ENCODE measurements around the gene F7. TPM values are rescaled to one million over a fixed set of nuclear protein-coding genes. Genes with fewer than 3 reads are reported as not detected.

The F7 gene
- polyA plus RNA-seq, 2 of the 4 experiments (the other 2 are of a cell fraction) = 0.26 to 0.65 TPM

DNA sequence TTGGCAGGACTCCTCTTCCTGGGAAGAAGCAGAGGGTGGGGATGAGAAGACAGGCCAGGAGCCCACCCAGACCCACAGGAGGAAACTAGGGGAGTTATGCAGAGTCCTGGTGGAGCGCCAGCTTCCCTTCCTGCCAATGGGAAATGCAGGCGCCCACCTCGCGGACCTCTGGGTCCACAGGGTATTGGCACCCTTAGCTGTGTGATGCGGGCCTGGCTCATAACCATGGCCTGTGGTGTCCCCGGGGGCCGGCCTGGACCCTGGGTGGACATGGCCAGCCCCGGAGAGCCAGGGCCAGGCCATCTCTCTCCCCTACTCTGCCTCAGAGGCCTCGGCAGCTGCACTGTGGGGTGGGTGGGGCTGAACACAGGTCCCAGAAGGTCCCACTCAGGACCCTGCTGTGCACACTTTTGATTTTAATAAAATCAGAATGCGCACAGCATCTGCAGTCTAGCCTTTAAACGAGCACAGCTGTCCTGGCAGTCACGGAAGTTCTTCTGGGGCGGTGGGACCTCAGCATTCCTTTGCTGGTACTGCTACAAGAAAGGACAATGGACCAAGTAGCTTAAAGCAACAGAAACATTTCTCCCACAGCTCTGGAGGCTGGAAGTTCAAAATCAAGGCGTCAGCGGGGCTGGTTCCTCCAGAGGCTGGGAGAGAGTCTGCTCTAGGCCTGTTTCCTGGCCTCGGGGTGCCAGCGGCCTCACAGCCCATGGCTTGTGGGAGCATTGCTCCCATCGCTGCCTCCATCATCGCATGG is 18.8 kb downstream of the F7 start:
- 75% methylated on average over 9 of the region's 19 CpGs for WGBS (ENCODE audit: missing lambda C conversion rate)
- ChIA-PET CTCF (interaction anchor here (0.8 to 1.7 kb wide), 5 partner anchors 8 to 181 kb away, joined by 3 to 5 read pairs (median 3); no protein-coding TSS in a partner anchor), POLR2A (no interaction called here)
- ATAC-seq = no peak
- TF ChIP-seq, protein P1, sequence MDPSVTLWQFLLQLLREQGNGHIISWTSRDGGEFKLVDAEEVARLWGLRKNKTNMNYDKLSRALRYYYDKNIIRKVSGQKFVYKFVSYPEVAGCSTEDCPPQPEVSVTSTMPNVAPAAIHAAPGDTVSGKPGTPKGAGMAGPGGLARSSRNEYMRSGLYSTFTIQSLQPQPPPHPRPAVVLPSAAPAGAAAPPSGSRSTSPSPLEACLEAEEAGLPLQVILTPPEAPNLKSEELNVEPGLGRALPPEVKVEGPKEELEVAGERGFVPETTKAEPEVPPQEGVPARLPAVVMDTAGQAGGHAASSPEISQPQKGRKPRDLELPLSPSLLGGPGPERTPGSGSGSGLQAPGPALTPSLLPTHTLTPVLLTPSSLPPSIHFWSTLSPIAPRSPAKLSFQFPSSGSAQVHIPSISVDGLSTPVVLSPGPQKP (IDR thresholded peaks at IDR 0.05; ENCODE audit: low read depth, low read length) = no peak
- TF ChIP-seq MYC (IDR thresholded peaks at IDR 0.05; ENCODE audit: borderline replicate concordance, low read length) (no peak), HOXB5 (CRISPR knock-in tag; IDR thresholded peaks at IDR 0.05) (no peak), CBX2 (IDR thresholded peaks at IDR 0.05; ENCODE audit: borderline replicate concordance, low read depth) (no peak), RFX5 (IDR thresholded peaks at IDR 0.05) (no peak), FOSB (CRISPR knock-in tag; IDR thresholded peaks at IDR 0.05) (no peak), CEBPB (IDR thresholded peaks at IDR 0.05) (no peak), POLR2A (IDR thresholded peaks at IDR 0.05; ENCODE audit: low read length) (no peak), SREBF2 (IDR thresholded peaks at IDR 0.05) (no peak), RAD21 (conservative IDR thresholded peaks at IDR 0.05 in 1 of 2, IDR thresholded peaks at IDR 0.05 in 1 of 2) (no peak), TP53 (CRISPR knock-in tag; IDR thresholded peaks at IDR 0.05) (no peak), HOXA7 (CRISPR knock-in tag; IDR thresholded peaks at IDR 0.05) (no peak), HOXB13 (CRISPR knock-in tag; IDR thresholded peaks at IDR 0.05; ENCODE audit: low read depth) (no peak)
- TF ChIP-seq, protein P2, sequence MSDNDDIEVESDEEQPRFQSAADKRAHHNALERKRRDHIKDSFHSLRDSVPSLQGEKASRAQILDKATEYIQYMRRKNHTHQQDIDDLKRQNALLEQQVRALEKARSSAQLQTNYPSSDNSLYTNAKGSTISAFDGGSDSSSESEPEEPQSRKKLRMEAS (IDR thresholded peaks at IDR 0.05) = no peak
- TF ChIP-seq, protein P3, sequence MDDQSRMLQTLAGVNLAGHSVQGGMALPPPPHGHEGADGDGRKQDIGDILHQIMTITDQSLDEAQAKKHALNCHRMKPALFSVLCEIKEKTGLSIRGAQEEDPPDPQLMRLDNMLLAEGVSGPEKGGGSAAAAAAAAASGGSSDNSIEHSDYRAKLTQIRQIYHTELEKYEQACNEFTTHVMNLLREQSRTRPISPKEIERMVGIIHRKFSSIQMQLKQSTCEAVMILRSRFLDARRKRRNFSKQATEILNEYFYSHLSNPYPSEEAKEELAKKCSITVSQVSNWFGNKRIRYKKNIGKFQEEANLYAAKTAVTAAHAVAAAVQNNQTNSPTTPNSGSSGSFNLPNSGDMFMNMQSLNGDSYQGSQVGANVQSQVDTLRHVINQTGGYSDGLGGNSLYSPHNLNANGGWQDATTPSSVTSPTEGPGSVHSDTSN (IDR thresholded peaks at IDR 0.05) = no peak
- TF ChIP-seq, protein P4, sequence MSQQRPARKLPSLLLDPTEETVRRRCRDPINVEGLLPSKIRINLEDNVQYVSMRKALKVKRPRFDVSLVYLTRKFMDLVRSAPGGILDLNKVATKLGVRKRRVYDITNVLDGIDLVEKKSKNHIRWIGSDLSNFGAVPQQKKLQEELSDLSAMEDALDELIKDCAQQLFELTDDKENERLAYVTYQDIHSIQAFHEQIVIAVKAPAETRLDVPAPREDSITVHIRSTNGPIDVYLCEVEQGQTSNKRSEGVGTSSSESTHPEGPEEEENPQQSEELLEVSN (IDR thresholded peaks at IDR 0.05; ENCODE audit: borderline replicate concordance, low read depth) = no peak
- TF ChIP-seq, protein P5, sequence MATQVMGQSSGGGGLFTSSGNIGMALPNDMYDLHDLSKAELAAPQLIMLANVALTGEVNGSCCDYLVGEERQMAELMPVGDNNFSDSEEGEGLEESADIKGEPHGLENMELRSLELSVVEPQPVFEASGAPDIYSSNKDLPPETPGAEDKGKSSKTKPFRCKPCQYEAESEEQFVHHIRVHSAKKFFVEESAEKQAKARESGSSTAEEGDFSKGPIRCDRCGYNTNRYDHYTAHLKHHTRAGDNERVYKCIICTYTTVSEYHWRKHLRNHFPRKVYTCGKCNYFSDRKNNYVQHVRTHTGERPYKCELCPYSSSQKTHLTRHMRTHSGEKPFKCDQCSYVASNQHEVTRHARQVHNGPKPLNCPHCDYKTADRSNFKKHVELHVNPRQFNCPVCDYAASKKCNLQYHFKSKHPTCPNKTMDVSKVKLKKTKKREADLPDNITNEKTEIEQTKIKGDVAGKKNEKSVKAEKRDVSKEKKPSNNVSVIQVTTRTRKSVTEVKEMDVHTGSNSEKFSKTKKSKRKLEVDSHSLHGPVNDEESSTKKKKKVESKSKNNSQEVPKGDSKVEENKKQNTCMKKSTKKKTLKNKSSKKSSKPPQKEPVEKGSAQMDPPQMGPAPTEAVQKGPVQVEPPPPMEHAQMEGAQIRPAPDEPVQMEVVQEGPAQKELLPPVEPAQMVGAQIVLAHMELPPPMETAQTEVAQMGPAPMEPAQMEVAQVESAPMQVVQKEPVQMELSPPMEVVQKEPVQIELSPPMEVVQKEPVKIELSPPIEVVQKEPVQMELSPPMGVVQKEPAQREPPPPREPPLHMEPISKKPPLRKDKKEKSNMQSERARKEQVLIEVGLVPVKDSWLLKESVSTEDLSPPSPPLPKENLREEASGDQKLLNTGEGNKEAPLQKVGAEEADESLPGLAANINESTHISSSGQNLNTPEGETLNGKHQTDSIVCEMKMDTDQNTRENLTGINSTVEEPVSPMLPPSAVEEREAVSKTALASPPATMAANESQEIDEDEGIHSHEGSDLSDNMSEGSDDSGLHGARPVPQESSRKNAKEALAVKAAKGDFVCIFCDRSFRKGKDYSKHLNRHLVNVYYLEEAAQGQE (IDR thresholded peaks at IDR 0.05) = no peak
- Histone ChIP-seq H3K4me2 (no peak overlapping the region), H3K4me1 (no peaks in the 10 kb centered on the region), H3K27ac (no peak overlapping the region), H3K4me3 (no peak overlapping the region), H3K9me3 (no peaks in the 10 kb centered on the region)
- DNase-seq (ENCODE audit: low read depth in 1 of 2, low spot score in 1 of 2) = no peak
- FAIRE-seq = no peak

DNA sequence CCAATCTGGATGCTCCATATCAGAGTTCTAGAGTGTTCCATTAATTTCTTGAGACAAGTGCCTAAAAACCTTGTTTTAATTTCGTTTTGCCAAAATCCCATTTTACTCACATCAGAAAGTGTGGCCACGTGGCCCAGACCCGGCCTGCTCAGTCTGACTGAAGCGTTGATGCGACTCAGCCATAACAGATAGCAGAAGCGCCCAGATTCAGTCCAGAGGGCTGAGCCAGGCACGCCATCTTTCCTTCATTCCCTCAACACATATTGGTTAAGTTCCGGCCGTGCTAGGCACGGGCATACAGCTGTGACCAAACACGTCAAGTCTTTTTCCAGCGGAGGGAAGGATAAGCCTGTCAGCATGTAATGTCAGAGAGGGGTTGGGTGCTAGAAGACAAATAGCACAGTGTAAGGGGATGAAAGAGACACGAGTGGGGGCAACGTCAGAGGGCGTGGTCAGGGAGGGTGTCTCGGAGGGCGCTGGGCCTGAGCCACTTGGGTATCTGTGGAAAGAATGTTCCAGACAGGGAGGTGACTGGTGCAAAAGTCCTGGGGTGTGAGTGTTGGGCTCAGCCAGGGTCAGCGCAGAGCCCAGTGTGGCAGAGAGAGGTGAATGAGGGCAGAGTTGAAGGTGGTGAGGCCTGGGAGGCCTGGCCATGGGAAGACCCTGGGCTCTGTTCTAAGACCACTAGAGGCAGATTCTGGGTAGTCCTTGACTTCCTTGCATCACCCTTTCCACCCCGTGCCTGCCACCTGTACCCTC is 20.1 kb downstream of the F7 start:
- WGBS (ENCODE audit: missing lambda C conversion rate) = 75% methylated on average over 19 of the region's 19 CpGs
- ChIA-PET POLR2A (no interaction called here), CTCF (no interaction called here)
- FAIRE-seq = no peak
- Histone ChIP-seq H3K27ac (no peak overlapping the region), H3K4me2 (no peak overlapping the region), H3K9me3 (no peaks in the 10 kb centered on the region), H3K4me1 (no peaks in the 10 kb centered on the region), H3K4me3 (no peak overlapping the region)
- ATAC-seq = no peak
- no peak for DNase-seq (ENCODE audit: low read depth in 1 of 2, low spot score in 1 of 2)
- no peak for TF ChIP-seq RCOR1 (IDR thresholded peaks at IDR 0.05; ENCODE audit: low read depth, low read length)
- TF ChIP-seq ZNF302 (CRISPR knock-in tag; IDR thresholded peaks at IDR 0.05) = no peak
- TF ChIP-seq CBX8 (IDR thresholded peaks at IDR 0.05) = no peak
- TF ChIP-seq, protein P6, sequence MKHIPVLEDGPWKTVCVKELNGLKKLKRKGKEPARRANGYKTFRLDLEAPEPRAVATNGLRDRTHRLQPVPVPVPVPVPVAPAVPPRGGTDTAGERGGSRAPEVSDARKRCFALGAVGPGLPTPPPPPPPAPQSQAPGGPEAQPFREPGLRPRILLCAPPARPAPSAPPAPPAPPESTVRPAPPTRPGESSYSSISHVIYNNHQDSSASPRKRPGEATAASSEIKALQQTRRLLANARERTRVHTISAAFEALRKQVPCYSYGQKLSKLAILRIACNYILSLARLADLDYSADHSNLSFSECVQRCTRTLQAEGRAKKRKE (CRISPR knock-in tag; IDR thresholded peaks at IDR 0.05; ENCODE audit: low read depth) = no peak

Data from A549 (cell line).